ENCODE measurements around the gene UBAC2.

The UBAC2 gene

DNA sequence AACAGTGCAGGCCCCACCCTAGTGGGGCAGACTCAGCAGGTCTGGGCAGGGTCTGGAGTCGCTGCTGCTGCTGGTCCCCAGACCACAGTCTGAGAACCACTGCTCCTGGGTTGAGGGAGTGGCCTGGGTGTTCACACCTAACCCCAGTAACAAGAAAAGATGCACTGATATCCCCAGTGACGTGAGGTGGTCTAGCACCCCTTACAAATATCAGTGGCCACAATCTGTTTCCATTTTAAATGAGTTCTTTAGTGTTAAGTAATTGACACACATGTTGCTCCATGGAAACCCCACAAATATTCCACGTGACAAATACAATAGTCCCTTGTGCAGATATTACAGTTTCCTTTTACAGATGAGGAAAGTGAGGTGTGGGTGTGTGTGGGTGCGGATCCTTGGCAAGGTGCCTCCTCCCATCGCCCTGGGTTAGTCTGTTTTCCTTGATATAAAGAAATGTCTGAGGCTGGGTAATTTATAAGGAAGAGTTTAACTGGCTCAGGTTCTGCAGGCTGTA lies 202.9 kb downstream of the UBAC2 start:
- TF ChIP-seq, protein P1, sequence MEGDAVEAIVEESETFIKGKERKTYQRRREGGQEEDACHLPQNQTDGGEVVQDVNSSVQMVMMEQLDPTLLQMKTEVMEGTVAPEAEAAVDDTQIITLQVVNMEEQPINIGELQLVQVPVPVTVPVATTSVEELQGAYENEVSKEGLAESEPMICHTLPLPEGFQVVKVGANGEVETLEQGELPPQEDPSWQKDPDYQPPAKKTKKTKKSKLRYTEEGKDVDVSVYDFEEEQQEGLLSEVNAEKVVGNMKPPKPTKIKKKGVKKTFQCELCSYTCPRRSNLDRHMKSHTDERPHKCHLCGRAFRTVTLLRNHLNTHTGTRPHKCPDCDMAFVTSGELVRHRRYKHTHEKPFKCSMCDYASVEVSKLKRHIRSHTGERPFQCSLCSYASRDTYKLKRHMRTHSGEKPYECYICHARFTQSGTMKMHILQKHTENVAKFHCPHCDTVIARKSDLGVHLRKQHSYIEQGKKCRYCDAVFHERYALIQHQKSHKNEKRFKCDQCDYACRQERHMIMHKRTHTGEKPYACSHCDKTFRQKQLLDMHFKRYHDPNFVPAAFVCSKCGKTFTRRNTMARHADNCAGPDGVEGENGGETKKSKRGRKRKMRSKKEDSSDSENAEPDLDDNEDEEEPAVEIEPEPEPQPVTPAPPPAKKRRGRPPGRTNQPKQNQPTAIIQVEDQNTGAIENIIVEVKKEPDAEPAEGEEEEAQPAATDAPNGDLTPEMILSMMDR (IDR thresholded peaks at IDR 0.05) = no peak
- H3K9ac ChIP-seq = no peak overlapping the region
- no peaks in the 10 kb centered on the region for H3K79me2 ChIP-seq
- peak overlapping the region; percentile 76 for H2AFZ ChIP-seq
- no peaks in the 10 kb centered on the region for H3K27me3 ChIP-seq (ENCODE audit: control insufficient read depth, insufficient read depth, low read length)
- no peaks in the 10 kb centered on the region for H3K9me3 ChIP-seq (ENCODE audit: control insufficient read depth, low read length)
- no peaks in the 10 kb centered on the region for H3K36me3 ChIP-seq (ENCODE audit: control insufficient read depth, insufficient read depth, low read length)
- no peak overlapping the region for H3K27ac ChIP-seq
- H3K4me2 ChIP-seq (ENCODE audit: low read length) = no peak overlapping the region
- H3K4me1 ChIP-seq = no peaks in the 10 kb centered on the region
- no peak overlapping the region for H3K4me3 ChIP-seq (ENCODE audit: low read depth, low read length)

- no peak overlapping the region for H3K9ac ChIP-seq
- no peaks in the 10 kb centered on the region for H3K27me3 ChIP-seq (ENCODE audit: control insufficient read depth, insufficient read depth, low read length)
- TF ChIP-seq, protein P1 (IDR thresholded peaks at IDR 0.05) = no peak
- H3K4me1 ChIP-seq = no peaks in the 10 kb centered on the region
- no peak overlapping the region for H3K27ac ChIP-seq
- H2AFZ ChIP-seq = peak overlapping the region; percentile 76
- no peak overlapping the region for H3K4me3 ChIP-seq (ENCODE audit: low read depth, low read length)
- H3K9me3 ChIP-seq (ENCODE audit: control insufficient read depth, low read length) = no peaks in the 10 kb centered on the region
- H3K4me2 ChIP-seq (ENCODE audit: low read length) = peak overlapping the region; percentile 42
- no peaks in the 10 kb centered on the region for H3K79me2 ChIP-seq
- H3K36me3 ChIP-seq (ENCODE audit: control insufficient read depth, insufficient read depth, low read length) = no peaks in the 10 kb centered on the region
Measured at GRCh38 chr13:99404005-99404755, 203.5 kb downstream of the UBAC2 start.

- H3K4me3 ChIP-seq (ENCODE audit: low read depth, low read length) = no peak overlapping the region
- no peaks in the 10 kb centered on the region for H3K27me3 ChIP-seq (ENCODE audit: control insufficient read depth, insufficient read depth, low read length)
- TF ChIP-seq, protein P1 (IDR thresholded peaks at IDR 0.05) = no peak
- no peaks in the 10 kb centered on the region for H3K9me3 ChIP-seq (ENCODE audit: control insufficient read depth, low read length)
- H3K36me3 ChIP-seq (ENCODE audit: control insufficient read depth, insufficient read depth, low read length) = no peaks in the 10 kb centered on the region
- H3K4me1 ChIP-seq = no peaks in the 10 kb centered on the region
- no peak overlapping the region for H3K9ac ChIP-seq
- no peak overlapping the region for H2AFZ ChIP-seq
- H3K4me2 ChIP-seq (ENCODE audit: low read length) = no peak overlapping the region
- H3K79me2 ChIP-seq = no peaks in the 10 kb centered on the region
- H3K27ac ChIP-seq = no peak overlapping the region
Measured at GRCh38 chr13:99405966-99406365, 205.3 kb downstream of the UBAC2 start.

DNA sequence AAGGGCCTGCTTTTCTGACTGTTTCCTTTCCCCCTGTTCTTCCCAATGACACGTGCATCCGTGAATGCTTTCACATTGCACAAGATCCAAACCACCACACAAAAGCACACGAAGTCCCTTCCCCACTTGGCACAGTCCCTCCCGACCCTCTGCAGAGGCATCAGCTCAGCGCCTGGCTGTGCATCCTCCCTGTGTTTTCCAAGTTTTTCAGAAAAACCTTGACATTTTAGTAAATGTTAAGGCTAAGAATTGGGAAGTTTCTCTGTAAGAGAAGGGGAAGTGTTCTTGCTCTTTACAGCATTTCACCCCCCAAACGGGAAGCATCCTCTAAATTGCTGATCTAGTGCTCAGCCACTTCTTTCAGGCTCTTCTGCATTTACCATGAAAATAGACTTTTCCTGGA lies 206.1 kb downstream of the UBAC2 start:
- H3K79me2 ChIP-seq = no peaks in the 10 kb centered on the region
- TF ChIP-seq, protein P1 (IDR thresholded peaks at IDR 0.05) = no peak
- H2AFZ ChIP-seq = no peak overlapping the region
- H3K4me3 ChIP-seq (ENCODE audit: low read depth, low read length) = no peak overlapping the region
- no peaks in the 10 kb centered on the region for H3K36me3 ChIP-seq (ENCODE audit: control insufficient read depth, insufficient read depth, low read length)
- H3K4me1 ChIP-seq = no peaks in the 10 kb centered on the region
- no peak overlapping the region for H3K4me2 ChIP-seq (ENCODE audit: low read length)
- H3K9me3 ChIP-seq (ENCODE audit: control insufficient read depth, low read length) = no peaks in the 10 kb centered on the region
- H3K9ac ChIP-seq = no peak overlapping the region
- no peak overlapping the region for H3K27ac ChIP-seq
- H3K27me3 ChIP-seq (ENCODE audit: control insufficient read depth, insufficient read depth, low read length) = no peaks in the 10 kb centered on the region
